COLO829 (cell line): ENCODE results near the gene TRAF5.
A peak's percentile ranks its signal among the peaks of the same experiment; 100 is the strongest.
"Not testable (repeated sequence)": the region's sequence is repeated elsewhere in the genome, so short reads cannot be mapped to it uniquely, and the experiment has no call there.

ENCODE experiments used
- DNase-seq: peaks from one replicate; pipeline ENCODE4 v3.0.0; 2012; ENCODE audit warnings: low spot score

The TRAF5 gene

DNA sequence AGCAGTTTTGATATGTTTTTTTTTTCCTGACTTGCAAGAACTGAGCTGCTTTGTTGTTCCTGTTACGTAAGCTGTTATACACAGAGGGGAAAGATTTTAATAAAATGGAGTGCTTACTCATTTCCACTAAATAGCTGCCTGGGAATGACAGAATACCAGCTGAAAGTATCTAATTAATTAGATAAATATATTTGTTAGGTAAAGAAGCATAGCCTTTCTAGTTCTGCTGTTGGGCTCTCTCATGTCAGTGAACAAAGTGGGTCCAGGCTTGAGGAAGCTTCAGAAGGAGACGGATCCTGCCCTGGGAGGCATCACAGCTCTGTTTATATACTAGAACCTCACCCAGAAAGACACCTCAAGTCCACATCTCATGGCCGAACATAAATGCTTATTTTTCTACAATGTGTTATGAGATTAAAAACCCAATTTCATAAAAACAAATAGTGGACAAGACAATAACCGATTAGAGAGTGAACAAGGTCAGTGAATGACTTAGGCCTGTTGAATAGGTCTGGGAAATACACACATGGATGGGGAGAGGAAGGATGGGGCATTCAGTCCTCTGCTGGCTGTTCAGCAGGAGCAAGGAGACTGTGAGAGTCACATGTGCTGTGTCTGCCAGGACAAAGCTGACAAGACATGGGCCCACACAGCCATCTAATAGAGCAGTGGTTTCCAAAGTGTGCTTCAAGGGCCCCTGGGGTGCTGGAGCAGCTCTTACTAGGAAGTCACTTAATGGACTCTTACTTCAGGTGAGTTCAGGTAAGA lies 20.6 kb downstream of the TRAF5 start:
- no peak for DNase-seq

DNA sequence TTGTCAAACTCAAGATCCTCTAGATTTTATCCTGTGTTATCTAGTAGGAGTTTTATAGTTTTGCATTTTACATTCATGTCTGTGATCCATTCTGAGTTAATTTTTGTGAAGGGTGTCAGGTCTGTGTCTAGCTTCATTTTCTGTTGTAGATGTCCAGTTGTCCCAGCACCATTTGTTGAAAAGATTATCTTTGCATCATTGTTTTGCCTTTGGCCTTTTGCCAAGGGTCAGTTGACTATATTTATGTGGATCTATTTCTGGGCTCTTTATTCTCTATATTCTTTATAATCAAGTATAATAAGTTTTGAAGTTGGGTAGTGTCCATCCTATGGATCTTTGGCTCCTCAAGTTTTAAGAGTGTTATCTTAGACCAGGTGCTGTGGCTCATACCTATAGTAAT lies 21.9 kb downstream of the TRAF5 start:
- DNase-seq: no peak

DNA sequence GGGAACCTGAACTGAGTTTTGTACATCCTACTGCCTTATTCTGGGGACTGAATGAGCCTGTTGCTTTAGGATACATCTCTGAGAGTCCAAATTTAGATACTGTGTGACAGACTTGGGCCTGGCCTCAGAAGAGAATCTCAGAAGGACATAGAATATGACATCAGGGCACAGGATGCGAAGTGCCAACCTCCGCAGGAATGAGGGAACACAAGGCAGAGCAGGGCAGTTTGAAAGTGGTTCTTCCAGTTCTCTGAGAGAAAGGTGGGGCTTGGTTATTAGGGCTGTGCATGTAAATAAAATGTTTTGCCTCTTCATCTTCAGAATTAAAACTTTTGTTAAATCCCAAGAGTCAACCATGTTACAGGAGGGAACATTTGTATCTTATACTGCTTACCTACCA lies 23.1 kb downstream of the TRAF5 start:
- no peak for DNase-seq

DNA sequence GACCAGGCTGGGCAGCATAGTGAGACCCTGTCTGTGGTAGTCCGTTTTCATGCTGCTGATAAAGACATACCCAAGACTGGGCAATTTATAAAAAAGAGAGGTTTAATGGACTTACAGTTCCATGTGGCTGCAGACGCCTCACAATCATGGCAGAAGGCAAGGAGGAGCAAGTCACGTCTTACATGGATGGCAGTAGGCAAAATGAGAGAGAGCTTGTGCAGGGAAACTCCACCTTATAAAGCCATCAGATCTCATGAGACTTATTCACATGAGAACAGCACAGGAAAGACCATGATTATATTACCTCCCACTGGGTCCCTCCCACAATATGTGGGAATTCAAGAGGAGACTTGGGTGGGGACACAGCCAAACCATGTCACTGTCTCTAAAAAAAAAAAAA lies 25.4 kb downstream of the TRAF5 start:
- not testable (repeated sequence) for DNase-seq

DNA sequence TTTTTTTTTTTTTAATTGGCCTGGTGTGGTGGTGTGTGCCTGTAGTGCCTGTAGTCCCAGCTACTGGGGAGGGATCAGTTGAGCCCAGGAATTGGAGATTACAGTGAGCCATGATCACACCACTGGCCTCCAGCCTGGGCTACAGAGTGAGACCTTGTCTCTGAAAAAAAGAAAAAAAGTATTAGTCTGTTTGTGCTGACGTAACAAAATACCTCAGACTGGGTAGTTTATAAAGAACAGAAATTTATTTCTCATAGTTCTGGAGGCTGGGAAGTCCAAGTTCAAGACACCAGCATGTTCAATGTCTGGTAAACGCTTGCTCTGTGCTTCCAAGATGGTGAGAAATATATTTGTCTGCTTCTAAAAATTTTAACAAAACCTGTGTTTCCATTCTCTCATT lies 25.8 kb downstream of the TRAF5 start:
- DNase-seq: no peak

DNA sequence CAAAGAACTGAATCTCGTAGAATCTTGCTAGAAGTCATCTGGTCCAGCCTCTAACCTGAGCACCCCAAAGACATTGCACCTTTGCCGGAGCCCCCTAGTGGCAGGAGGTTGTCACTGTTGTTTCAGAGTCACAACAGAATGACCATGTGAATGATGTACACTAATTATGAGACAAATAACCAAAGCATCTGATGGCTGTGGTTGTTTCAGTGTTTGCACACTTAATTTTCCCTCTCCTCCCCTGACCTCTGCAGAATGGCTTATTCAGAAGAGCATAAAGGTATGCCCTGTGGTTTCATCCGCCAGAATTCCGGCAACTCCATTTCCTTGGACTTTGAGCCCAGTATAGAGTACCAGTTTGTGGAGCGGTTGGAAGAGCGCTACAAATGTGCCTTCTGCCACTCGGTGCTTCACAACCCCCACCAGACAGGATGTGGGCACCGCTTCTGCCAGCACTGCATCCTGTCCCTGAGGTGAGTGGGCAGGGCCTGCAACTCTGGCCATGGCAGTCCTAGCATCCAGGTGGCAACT lies 26.4 kb downstream of the TRAF5 start:
- DNase-seq: peak; percentile 26

DNA sequence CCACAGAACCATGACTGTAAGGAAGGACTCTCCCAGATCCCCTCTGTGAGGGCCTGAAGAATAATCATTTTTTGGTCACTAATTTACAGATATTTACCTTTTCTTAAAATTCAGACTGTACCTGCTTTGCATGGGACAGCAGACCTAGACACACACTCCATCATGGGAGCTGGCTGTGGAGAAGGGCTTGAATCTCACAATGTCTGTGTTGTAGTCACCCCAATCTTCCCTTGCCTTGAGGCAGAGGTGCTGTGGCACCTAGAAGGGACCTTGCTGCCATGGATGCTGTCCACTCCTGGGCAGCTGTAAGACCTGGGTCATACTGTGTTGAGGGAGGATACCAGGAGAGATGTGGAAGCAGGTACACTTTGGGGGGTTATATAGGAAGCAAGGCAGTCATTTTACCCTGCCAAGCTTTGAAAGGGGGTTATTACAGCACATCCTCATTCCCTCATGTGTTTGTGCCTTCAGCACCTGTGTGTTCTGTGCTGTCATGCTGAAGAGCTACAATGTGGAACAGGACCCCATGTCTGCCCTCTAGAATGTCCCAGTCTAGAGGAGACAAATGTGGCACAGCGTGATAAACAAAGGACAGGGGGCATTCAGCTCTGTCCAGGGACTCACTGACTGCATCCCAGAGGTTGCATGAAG lies 27.1 kb downstream of the TRAF5 start:
- no peak for DNase-seq

DNA sequence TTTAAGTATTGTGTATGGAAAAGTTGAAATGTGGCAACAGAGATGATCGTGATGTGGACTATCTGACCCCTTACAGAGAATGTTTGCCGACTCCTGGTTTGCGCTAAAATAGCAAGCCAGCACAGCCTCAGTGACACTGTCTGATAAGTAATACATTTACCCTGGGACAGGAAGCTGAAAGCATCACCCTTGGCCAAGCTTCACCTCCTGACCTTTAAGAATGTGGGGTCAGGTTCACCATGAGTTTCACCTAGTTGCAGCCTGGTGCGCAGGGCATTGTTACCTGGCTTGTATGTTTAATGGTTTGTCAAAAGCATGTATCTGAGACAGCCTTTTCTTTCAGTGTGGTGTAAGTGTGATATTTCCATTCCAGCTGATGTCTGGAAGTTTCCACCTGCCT lies 29.2 kb downstream of the TRAF5 start:
- DNase-seq: no peak

DNA sequence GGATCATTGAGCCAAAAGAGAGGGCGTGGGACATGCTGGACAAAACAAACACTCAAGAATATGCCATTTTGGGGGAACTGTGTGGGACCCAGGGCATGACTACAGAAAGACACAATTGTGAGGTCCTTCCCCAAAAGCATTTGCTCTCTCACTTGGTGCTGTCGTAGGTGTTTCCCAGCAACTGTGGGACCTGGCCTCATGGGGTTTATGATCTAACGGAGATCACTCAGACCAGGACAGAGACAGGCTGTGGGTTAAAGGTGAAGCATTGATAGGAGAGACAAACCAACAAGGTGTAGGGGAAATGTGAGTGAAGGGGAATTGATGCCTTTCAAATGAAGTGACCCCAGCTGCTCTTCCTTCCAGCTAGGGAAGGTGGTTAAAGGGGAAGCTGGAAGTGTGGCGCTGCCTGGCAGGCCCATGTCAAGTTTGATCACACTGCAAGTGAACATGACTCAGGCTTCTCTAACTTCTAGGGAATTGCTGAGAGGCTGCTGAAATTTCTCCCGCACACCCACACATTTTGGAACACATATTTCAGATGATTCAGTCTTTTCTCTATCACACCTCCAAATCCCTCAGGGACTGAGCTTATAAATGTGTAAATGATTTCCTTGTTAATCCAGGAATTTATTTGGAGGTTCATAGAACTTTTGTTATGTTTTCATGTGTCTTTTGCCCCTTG lies 30.2 kb downstream of the TRAF5 start:
- peak; percentile 74 for DNase-seq

DNA sequence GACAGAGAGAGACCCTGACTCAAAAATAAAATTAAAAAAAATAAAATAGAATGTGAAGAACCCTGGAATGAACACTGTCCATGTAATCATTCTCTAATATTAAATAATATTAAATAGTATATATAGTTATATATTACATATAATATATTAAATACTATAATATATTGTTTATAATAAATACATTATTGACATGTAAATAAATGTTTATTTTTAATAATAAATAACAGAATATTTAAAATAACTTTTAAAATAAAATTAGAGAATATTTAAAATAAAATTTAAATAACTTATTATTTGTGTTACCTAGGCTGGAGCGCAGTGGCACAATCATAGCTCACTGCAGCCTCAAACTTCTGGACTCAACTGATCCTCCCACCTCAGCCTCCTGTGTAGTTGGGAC lies 32.1 kb downstream of the TRAF5 start:
- DNase-seq: no peak

DNA sequence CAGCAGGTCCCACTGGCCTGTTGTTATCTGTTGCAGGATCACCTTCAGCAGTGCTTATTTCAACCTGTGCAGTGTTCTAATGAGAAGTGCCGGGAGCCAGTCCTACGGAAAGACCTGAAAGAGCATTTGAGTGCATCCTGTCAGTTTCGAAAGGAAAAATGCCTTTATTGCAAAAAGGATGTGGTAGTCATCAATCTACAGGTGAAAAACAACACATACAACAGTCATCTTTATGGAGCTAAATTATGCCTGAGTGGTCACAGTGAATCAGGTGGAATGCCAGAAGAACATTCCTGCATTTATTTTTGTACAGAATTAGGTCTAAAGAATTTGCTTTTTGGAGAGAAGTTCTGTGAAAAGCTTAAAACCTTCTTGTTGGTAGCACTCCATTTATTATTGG lies 33.2 kb downstream of the TRAF5 start:
- DNase-seq: no peak

DNA sequence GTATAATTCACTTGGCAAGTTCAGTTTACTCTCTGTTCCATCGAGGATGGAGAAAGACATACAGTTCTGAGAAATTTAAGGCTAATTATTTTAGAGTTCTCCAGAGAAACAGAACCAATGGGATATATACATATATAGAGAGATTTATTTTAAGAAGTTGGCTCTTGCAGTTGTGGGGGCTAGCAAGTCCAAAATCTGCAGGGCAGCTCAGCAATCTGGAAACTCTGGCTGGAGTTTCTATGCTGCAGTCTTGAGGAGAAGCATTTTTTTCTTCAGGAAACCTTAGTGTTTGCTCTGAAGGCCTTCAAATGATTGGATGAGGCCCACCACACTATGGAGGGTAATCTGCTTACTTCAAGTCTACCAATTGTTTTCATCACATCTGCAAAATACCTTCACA lies 34.6 kb downstream of the TRAF5 start:
- no peak for DNase-seq

DNA sequence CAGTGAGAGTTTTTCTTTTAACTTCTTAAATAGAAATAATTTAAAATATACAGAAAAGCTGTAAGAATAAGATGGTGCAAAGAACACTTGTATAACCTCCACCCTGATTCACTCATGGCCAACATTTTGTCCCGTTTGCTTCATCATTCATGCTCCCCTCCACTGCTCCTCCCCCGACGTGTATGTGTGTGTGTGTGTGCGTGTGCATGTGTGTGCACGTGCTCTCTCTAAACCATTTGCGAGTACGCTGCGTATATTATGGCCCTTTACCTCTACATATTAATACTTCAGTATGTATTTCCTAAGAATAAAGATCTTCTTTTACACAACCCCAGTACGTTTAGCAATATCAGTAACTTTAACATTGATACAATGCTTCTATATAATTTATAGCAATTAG lies 43.0 kb downstream of the TRAF5 start:
- DNase-seq: no peak

DNA sequence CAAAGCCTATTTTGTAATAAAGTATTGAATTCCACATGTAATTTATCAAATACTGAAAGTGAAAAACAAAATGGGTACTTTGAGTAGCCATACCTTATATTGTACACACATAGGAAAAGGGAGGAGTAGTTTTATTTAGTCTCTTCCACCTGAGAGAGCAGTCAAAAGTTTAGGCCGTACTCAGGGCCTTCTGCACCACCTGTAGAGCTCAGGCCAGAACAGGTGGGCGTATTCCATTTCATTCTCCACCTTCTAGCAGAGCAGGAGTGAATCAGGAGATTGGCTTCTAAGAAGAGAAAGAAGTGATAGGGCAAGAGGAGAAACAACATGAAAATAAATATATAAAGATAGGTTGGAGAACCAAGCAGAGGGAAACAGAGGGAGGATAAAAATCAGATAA lies 44.0 kb downstream of the TRAF5 start:
- no peak for DNase-seq

DNA sequence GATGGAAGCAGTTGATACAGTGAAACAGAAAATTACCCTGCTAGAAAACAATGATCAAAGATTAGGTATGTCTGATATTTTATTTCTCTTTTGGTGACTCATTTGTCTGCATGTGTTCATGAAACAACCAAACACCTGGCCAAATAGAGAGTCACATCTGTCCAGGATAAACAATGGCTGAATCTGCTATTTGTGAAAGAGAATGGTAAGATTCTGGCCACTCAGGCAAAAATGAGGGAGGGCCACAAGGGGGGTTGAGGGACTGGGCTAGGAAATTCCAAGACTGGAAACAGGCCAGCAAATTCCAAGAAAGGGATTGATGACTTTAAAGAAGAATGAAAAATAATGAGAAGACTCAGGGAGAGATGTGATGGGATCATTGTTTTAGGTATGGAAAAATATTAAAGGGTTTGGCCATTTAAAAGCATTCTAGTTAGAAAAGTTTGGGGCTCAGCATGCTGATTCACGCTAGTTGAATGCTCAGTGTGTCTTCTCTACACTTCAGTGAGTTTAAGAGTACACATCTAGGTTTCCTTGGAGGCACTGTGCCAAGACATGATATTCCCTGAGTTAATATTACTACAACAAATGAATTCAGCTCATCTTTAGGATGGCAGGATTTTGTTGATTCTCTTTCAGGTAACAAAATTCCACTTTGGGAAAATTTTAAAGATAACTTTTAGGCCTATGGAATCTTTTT lies 44.9 kb downstream of the TRAF5 start:
- no peak for DNase-seq

DNA sequence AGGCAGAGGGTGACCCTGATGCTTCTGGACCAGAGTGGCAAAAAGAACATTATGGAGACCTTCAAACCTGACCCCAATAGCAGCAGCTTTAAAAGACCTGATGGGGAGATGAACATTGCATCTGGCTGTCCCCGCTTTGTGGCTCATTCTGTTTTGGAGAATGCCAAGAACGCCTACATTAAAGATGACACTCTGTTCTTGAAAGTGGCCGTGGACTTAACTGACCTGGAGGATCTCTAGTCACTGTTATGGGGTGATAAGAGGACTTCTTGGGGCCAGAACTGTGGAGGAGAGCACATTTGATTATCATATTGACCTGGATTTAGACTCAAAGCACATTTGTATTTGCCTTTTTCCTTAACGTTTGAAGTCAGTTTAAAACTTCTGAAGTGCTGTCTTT lies 45.8 kb downstream of the TRAF5 start:
- no peak for DNase-seq

DNA sequence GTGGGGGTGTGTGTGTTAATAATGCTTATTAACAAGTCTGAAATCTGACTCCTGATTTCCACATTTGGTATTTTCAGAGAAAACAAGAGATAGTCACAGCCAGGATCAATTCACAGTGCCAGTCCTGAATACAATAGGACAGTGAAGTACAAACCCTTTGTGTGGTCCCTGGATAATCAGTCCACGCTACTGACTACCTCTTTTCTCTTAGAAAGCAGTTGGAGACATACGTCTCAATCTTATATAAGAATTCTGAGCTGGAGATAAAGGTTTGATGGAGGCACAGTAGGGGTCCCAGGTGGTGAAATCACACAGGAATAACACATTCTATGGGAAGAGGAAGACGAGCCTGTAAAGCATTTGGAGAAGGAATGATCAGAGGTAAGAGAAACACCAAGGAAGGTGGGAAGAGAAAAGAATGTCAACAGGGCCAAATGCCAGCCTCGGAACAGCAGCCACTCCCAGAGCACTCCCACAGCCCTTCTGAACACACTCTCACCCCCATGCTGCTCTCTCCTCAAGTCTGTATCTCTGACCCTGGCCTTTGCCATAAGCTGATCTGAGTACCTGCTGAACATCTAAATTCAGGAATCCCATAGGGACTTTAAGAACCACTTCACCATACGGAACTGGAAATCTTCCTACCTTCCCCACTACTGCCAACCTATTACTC lies 48.6 kb downstream of the TRAF5 start:
- no peak for DNase-seq

DNA sequence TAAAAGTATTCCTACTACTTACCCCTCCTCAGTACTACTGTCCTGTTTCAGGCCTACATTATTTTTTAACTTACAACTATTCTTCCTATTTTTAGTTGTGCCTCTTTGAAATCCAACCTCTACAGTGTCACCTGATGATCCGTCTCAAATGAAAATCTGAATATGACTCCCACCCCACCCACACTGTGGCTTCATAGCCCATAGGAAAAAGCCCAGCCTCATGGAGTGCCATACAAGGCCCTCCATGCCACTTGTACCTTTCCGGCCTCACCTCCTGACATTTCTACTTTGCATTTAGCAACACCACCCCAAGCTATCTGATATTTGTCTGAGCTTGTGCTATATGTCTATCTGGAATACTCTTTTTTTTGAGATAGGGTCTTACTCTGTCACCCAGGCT lies 49.3 kb downstream of the TRAF5 start:
- no peak for DNase-seq

DNA sequence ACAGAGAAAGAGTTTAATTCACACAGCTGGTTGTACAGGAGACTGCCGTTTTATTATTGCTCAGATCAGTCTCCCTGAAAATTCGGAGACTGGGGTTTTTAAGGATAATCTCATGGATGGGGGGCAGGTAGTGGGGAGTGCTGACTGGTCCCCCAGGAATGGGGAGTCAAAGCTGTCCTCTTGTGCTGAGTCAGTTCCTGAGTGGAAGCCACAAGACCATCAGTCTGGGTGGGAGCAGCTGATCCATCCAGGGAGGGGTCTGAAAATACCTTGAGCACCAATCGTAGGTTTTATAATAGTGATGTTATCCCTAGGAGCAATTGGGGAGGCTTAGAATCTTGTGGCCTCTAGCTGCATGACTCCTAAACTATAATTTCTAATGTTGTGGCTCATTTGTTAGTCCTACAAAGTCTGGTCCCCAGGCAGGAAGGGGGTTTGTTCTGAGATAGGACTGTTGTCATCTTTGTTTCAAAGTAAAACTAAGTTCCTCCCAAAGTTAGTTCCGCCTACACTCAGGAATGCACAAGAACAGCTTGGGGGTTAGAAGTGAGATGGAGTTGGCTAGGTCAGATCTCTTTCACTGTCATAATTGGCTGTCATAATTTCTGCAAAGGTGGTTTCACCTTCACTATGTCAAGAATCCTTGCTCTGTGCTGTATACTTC lies 50.3 kb downstream of the TRAF5 start:
- no peak for DNase-seq

DNA sequence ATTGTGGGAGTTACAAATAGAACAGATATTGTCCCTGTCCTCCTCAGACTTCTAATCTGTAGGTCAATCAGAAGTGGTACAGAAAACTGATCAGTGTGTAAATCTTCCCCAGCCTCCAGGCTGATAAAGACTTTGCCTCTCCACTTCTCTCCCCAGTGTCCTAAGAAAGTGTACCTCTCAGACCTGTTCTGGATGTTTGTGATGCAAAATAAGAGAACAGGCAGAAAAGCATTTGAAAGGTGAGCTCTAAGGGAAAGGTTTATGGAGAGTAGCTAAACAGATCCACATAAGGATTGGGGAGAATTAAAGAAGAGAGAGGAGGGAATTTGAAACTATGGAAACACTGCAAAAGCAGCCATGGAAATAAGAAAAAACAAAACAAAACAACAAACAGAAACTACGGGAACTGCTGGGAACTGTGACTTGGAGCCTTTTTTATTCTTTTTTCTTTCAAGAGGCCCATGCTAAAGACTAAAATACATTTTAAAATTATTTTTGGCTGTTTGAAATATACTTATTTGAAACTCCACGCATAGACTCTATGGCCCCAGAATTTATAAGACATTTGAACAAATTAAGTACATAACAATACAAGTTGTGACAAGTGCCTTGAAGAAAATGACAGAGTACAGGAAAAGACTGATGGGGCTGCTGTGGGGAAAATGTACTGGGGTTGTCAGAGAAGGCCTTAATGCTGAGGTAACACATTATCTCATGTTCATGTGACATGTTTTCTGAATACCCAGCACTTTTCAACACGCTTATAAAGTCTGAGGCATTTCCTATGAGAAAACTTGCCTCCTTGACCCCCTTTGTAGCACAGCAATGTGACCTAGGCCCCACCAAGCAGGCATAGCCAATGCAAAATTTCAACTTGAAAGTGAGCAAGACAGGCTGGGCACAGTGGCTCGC lies 51.2 kb downstream of the TRAF5 start:
- DNase-seq: no peak
